ENCODE measurements around the gene PYHIN1.

- TF ChIP-seq CTCF (IDR thresholded peaks at IDR 0.05) (no peak), POLR2A (IDR thresholded peaks at IDR 0.05) (no peak)
Observed at GRCh38 chr1:158901623-158902022, 29.7 kb upstream of the PYHIN1 start.
